ENCODE data around the gene COBL. TPM values are rescaled to one million over a fixed set of nuclear protein-coding genes. Genes with fewer than 3 reads are reported as not detected.

Gene COBL
- total and polyA plus RNA-seq, 2 of the 4 experiments (the other 2 are of a cell fraction) = under 0.01 TPM; not detected in 1

DNA sequence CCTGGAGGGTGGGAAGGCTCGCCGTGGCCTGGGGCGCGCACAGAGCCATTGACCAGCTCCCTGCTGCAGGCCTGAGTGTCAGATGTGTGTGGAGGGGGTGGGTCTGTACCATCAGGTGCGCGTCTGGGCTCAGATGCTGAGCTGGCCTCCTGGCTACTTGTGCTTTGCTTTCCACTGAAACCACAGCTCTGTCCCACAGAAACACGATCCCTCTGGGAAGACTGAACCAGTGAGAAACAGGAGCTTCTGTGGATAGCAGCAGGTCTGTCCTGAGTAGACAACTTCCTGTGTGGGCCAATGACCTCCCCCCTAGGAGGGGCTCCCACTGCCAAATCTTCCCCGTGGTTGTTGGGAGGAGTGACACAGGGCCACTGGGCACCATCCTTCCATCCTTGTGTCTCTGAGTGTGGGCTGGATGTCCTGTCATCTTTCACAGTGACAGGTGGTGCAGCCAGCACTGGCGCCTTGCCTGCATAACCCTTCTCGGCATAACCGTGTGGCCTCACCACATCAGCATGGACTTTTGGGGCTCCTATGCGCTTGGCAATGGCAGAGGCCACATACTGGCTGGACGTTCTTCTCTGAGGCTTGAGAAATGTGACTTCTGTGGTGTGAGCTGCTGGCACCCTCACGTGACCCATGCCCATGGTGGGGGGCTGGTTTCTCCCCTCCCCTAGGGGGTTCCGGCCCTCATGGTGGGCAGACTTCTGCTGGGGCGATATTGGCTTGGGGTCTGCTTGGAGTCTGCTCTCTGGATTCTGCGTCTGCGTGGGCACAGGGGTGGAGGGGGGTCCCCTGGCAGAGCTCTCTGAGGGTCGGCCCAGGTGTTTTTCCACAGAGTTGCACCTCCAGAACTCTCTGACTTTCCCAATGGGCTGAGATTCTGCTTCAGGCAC, 288.4 kb downstream of the COBL start (continued):
- TF ChIP-seq BHLHE40 (IDR thresholded peaks at IDR 0.05; ENCODE audit: low read depth, low read length) = no peak
- TF ChIP-seq MXI1 (IDR thresholded peaks at IDR 0.05; ENCODE audit: borderline replicate concordance, low read depth, low read length) = no peak

DNA sequence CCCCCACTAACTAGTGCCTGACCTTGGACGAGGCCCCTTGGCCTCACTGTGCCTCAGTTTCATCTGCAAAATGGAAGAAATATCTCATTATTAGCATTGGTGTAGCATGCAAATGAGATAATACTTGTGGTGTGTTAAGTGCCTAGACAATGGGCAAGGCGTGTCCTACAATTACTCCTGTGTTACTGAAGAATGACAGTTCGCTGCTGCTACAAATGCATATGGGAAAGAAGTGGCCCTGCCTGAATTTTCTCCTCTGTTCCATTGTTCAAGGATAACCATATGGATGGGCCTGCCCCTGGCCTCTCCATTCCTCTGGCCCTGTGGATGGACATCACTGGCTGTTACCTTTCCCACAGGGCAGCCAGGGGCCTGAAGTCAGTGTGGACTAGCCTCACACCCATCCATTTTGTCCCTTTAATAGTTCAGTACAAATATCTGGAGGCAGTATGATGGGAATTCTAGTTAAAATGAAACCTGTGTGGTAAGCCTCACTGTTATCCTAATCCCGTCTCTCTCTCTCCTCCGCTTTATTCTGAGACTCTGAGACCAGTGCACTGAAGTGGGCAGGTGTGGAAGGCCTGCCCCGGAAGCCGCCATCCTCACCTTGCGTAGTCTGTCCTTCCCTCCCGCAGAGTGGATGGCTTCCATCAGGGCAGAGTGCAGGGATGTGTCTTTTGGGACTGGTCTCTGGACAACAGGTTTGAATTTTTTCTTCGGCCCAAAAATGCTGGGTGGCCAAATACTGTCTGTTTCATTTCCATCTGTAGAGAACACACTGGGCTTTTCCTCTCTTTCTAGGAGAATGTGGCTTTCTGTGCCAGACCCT, 289.3 kb downstream of the COBL start:
- no peak overlapping the region for H3K4me3 ChIP-seq (ENCODE audit: insufficient read depth, low read depth, low read length)
- no peak overlapping the region for H2BK120ac ChIP-seq (ENCODE audit: low read depth, low read length)
- no peaks in the 10 kb centered on the region for H3K36me3 ChIP-seq (ENCODE audit: control insufficient read depth, insufficient read depth, low read length)
- H2BK20ac ChIP-seq (ENCODE audit: low read depth, low read length) = no peak overlapping the region; the same call in 1 of the 2 replicates
- dilution Hi-C loops (cut with HindIII; ENCODE audit: low sequenced_read_pairs, unreplicated experiment) = no loop called here
- H3K18ac ChIP-seq (ENCODE audit: low read depth, low read length) = no peak overlapping the region
- H2BK5ac ChIP-seq (ENCODE audit: low read depth, low read length, poor library complexity, severe bottlenecking) = no peak overlapping the region
- no peak overlapping the region for H3K56ac ChIP-seq (ENCODE audit: extremely low read depth, insufficient read depth, low read length)
- intact Hi-C loops (cut with micrococcal nuclease) = no loop called here
- peak overlapping the region; percentile 77; the same call in 1 of the 2 replicates for H2AK5ac ChIP-seq (ENCODE audit: low read depth, low read length)
- DNase-seq = no peak
- H4K8ac ChIP-seq (ENCODE audit: low read depth in 2 of 2, low read length in 2 of 2) = no peak overlapping the region
- ATAC-seq (ENCODE audit: low read depth) = no peak
- H3K27ac ChIP-seq (ENCODE audit: insufficient read depth, low read length) = no peak overlapping the region
- H3K79me1 ChIP-seq (ENCODE audit: low read depth in 1 of 2, low read length in 2 of 2) = no peaks in the 10 kb centered on the region
- in situ Hi-C loops (cut with MboI; ENCODE audit: low sequenced_read_pairs) = no loop called here
- no peak overlapping the region for H2AFZ ChIP-seq (replicated peaks; ENCODE audit: low read length, poor library complexity)
- CTCF ChIA-PET = no interaction called here
- H3K9me1 ChIP-seq (ENCODE audit: insufficient read depth, low read length) = peaks cover 20% of the 10 kb centered on the region
- H4K91ac ChIP-seq (ENCODE audit: insufficient read depth, low read depth, low read length) = peak overlapping the region; percentile 14; the same call in 1 of the 2 replicates
- no peak overlapping the region for H3K14ac ChIP-seq (replicated peaks; ENCODE audit: low read depth, low read length)
- H3K23ac ChIP-seq (ENCODE audit: low read depth, low read length) = no peak overlapping the region
- H3K9me3 ChIP-seq (ENCODE audit: control insufficient read depth, insufficient read depth, low read length) = no peaks in the 10 kb centered on the region
- TF ChIP-seq NFE2L2 (IDR thresholded peaks at IDR 0.05; ENCODE audit: low read depth, low read length) (no peak), FOS (IDR thresholded peaks at IDR 0.05; ENCODE audit: low read depth, low read length) (no peak), POLR2A (IDR thresholded peaks at IDR 0.05; ENCODE audit: low read depth, low read length) (no peak), MAZ (IDR thresholded peaks at IDR 0.05; ENCODE audit: borderline replicate concordance, low read depth, low read length) (no peak)
- TF ChIP-seq, protein P1, sequence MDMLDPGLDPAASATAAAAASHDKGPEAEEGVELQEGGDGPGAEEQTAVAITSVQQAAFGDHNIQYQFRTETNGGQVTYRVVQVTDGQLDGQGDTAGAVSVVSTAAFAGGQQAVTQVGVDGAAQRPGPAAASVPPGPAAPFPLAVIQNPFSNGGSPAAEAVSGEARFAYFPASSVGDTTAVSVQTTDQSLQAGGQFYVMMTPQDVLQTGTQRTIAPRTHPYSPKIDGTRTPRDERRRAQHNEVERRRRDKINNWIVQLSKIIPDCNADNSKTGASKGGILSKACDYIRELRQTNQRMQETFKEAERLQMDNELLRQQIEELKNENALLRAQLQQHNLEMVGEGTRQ (IDR thresholded peaks at IDR 0.05; ENCODE audit: low read depth, low read length) = no peak
- TF ChIP-seq, protein P2, sequence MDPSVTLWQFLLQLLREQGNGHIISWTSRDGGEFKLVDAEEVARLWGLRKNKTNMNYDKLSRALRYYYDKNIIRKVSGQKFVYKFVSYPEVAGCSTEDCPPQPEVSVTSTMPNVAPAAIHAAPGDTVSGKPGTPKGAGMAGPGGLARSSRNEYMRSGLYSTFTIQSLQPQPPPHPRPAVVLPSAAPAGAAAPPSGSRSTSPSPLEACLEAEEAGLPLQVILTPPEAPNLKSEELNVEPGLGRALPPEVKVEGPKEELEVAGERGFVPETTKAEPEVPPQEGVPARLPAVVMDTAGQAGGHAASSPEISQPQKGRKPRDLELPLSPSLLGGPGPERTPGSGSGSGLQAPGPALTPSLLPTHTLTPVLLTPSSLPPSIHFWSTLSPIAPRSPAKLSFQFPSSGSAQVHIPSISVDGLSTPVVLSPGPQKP (IDR thresholded peaks at IDR 0.05; ENCODE audit: borderline replicate concordance, low read depth, low read length) = no peak
- peaks cover 7% of the 10 kb centered on the region; the same call in 1 of the 2 replicates for H4K20me1 ChIP-seq (ENCODE audit: insufficient read depth, low read length)
- POLR2A ChIA-PET (ENCODE audit: unreplicated experiment) = no interaction called here
- H3K27me3 ChIP-seq (ENCODE audit: control insufficient read depth, insufficient read depth, low read length) = no peaks in the 10 kb centered on the region; the same call in 1 of the 2 replicates
- H2BK15ac ChIP-seq (ENCODE audit: low read depth, low read length) = no peak overlapping the region
- H3K4me1 ChIP-seq (ENCODE audit: control insufficient read depth, insufficient read depth, low read length) = peaks cover 17% of the 10 kb centered on the region
- H3K4ac ChIP-seq (ENCODE audit: low read depth, low read length) = no peak overlapping the region
- BruUV-seq (replicated peaks) = no TSS peak
- H3K9ac ChIP-seq (ENCODE audit: low read depth, low read length) = no peak overlapping the region
- WGBS, 2 experiments (ENCODE audit: extremely low coverage in 2 of 2, insufficient read length in 1 of 2) = 83% methylated on average over 1 of the region's 10 CpGs; no CpG with 5 or more reads in 1 of the 2 experiments
- H3K4me2 ChIP-seq (ENCODE audit: low read depth, low read length) = no peak overlapping the region
- peak overlapping the region; percentile 25 for H2AK9ac ChIP-seq (replicated peaks; ENCODE audit: low read depth, low read length, poor library complexity)
- no peak overlapping the region for H4K5ac ChIP-seq (ENCODE audit: low read depth, low read length)

All from IMR-90 (cell line).